H9 (cell line): Measurements from ENCODE around the gene DCST1. TPM values are rescaled to one million over a fixed set of nuclear protein-coding genes. Genes with fewer than 3 reads are reported as not detected.

Source experiments
- DNase-seq: peaks from one replicate; pipeline ENCODE4 v3.0.0-alpha.2; 2017
- H2AFZ ChIP-seq: one replicate; pipeline ENCODE4 v1.6.1; 2013; ENCODE audit warnings: mild to moderate bottlenecking, low read length, control low read depth, moderate library complexity
- H2AK5ac ChIP-seq: 2 replicates; pipeline ENCODE4 v1.6.1; 2013; ENCODE audit warnings: low read length, control low read depth, mixed read lengths; ENCODE audit not compliant: insufficient read length
- H2BK120ac ChIP-seq: one replicate; pipeline ENCODE4 v1.6.1; 2013; ENCODE audit warnings: low read depth, mild to moderate bottlenecking, low read length, control low read depth, inconsistent platforms; ENCODE audit not compliant: poor library complexity, severe bottlenecking
- H2BK12ac ChIP-seq: 2 replicates; pipeline ENCODE4 v1.6.1; 2013; ENCODE audit warnings: low read length, control low read depth, mixed read lengths, low read depth; ENCODE audit not compliant: insufficient read length
- H2BK15ac ChIP-seq: 2 replicates; pipeline ENCODE4 v1.6.1; 2013; ENCODE audit warnings: low read depth, low read length, control low read depth
- H2BK20ac ChIP-seq: one replicate; pipeline ENCODE4 v1.6.1; 2013; ENCODE audit warnings: low read depth, mild to moderate bottlenecking, low read length, control low read depth, inconsistent platforms; ENCODE audit not compliant: poor library complexity, severe bottlenecking
- H2BK5ac ChIP-seq: 2 replicates; pipeline ENCODE4 v1.6.1; 2013; ENCODE audit warnings: low read length, control low read depth, mixed read lengths; ENCODE audit not compliant: insufficient read length
- H3K14ac ChIP-seq: 2 replicates; pipeline ENCODE4 v1.6.1; 2013; ENCODE audit warnings: low read length, control low read depth; ENCODE audit not compliant: insufficient read depth
- H3K18ac ChIP-seq: 2 replicates; pipeline ENCODE4 v1.6.1; 2013; ENCODE audit warnings: low read depth, mild to moderate bottlenecking, mixed read lengths, low read length, control low read depth; ENCODE audit not compliant: insufficient read length
- H3K23ac ChIP-seq: 2 replicates; pipeline ENCODE4 v1.6.1; 2013; ENCODE audit warnings: low read length, control low read depth, mixed read lengths, low read depth; ENCODE audit not compliant: insufficient read length
- H3K23me2 ChIP-seq: 2 replicates; pipeline ENCODE4 v1.6.1; 2013; ENCODE audit warnings: low read depth, mild to moderate bottlenecking, mixed read lengths, low read length, control low read depth; ENCODE audit not compliant: insufficient read length, poor library complexity, severe bottlenecking
- H3K27ac ChIP-seq: 2 replicates; pipeline ENCODE4 v1.5.1; 2013; ENCODE audit warnings: low read length, control low read depth, mixed read lengths, low read depth; ENCODE audit not compliant: insufficient read length
- H3K27me3 ChIP-seq: 2 replicates; pipeline ENCODE4 v1.6.1; 2013; ENCODE audit warnings: low read length, control low read depth, inconsistent platforms; ENCODE audit not compliant: insufficient read depth
- H3K4ac ChIP-seq: 2 replicates; pipeline ENCODE4 v1.6.1; 2013; ENCODE audit warnings: low read depth, mild to moderate bottlenecking, control low read depth, inconsistent platforms, low read length, moderate library complexity
- H3K4me1 ChIP-seq: 2 replicates; pipeline ENCODE4 v1.6.1; 2013; ENCODE audit warnings: low read length, control low read depth, inconsistent platforms; ENCODE audit not compliant: insufficient read depth
- H3K4me2 ChIP-seq: 2 replicates; pipeline ENCODE4 v1.6.1; 2013; ENCODE audit warnings: low read length, control low read depth, mixed read lengths; ENCODE audit not compliant: insufficient read length, insufficient read depth
- H3K56ac ChIP-seq: 2 replicates; pipeline ENCODE4 v1.6.1; 2013; ENCODE audit warnings: low read depth, mild to moderate bottlenecking, mixed read lengths, low read length, control low read depth; ENCODE audit not compliant: insufficient read length
- H3K79me1 ChIP-seq: 2 replicates; pipeline ENCODE4 v1.6.1; 2013; ENCODE audit warnings: low read depth, mild to moderate bottlenecking, moderate library complexity, low read length, control low read depth, inconsistent platforms; ENCODE audit not compliant: insufficient read depth, poor library complexity, severe bottlenecking
- H3K79me2 ChIP-seq: 2 replicates; pipeline ENCODE4 v1.6.1; 2013; ENCODE audit warnings: low read length, control low read depth, inconsistent platforms; ENCODE audit not compliant: insufficient read depth
- H3K9ac ChIP-seq: 2 replicates; pipeline ENCODE4 v1.6.1; 2013; ENCODE audit warnings: low read length, control low read depth, mixed read lengths; ENCODE audit not compliant: insufficient read length; ENCODE audit errors: extremely low read depth
- H3K9me3 ChIP-seq: one replicate; pipeline ENCODE4 v1.6.1; 2013; ENCODE audit warnings: low read depth, low read length, inconsistent platforms; ENCODE audit not compliant: control insufficient read depth
- H3T11ph ChIP-seq: one replicate; pipeline ENCODE4 v1.6.1; 2013; ENCODE audit warnings: mild to moderate bottlenecking, low read length, control low read depth, inconsistent platforms
- H4K20me1 ChIP-seq: one replicate; pipeline ENCODE4 v1.6.1; 2013; ENCODE audit not compliant: control insufficient read depth, insufficient read length, insufficient read depth
- H4K5ac ChIP-seq: 2 replicates; pipeline ENCODE4 v1.6.1; 2013; ENCODE audit warnings: low read depth, mild to moderate bottlenecking, mixed read lengths, low read length, control low read depth; ENCODE audit not compliant: insufficient read length
- H4K8ac ChIP-seq: replicated peaks from 2 replicates; pipeline ENCODE4 v1.6.1; 2013; ENCODE audit warnings: low read length, control low read depth, mixed read lengths, low read depth; ENCODE audit not compliant: insufficient read length
- H4K91ac ChIP-seq: 2 replicates; pipeline ENCODE4 v1.6.1; 2013; ENCODE audit warnings: low read depth, mild to moderate bottlenecking, moderate library complexity, mixed read lengths, low read length, control low read depth; ENCODE audit not compliant: insufficient read length
- H3K27ac Mint-ChIP-seq, 3 experiments: 2 replicates in 2 of 3; 3 replicates in 1 of 3; pipeline ENCODE4 v1.8.0; 2020 to 2021; ENCODE audit warnings: mixed read lengths in 3 of 3, mild to moderate bottlenecking in 1 of 3, moderate library complexity in 1 of 3
- H3K27me3 Mint-ChIP-seq: 2 replicates; pipeline ENCODE4 v1.8.0; 2021; ENCODE audit warnings: low read depth, mild to moderate bottlenecking, moderate library complexity, mixed read lengths
- H3K36me3 Mint-ChIP-seq, 3 experiments: 2 replicates in 2 of 3; 3 replicates in 1 of 3; pipeline ENCODE4 v1.8.0; 2020 to 2021; ENCODE audit warnings: low read depth in 3 of 3, mixed read lengths in 3 of 3; ENCODE audit not compliant: insufficient read depth in 1 of 3
- H3K4me1 Mint-ChIP-seq, 2 experiments: 2 replicates each; pipeline ENCODE4 v1.8.0; 2020; ENCODE audit warnings: mixed read lengths in 2 of 2
- H3K4me3 Mint-ChIP-seq, 2 experiments: 2 replicates in 1 of 2; 3 replicates in 1 of 2; pipeline ENCODE4 v1.8.0; 2020 to 2021; ENCODE audit warnings: mild to moderate bottlenecking in 2 of 2, mixed read lengths in 2 of 2, moderate library complexity in 1 of 2
- H3K9me3 Mint-ChIP-seq, 2 experiments: 2 replicates in 1 of 2; 3 replicates in 1 of 2; pipeline ENCODE4 v1.8.0; 2020; ENCODE audit warnings: mild to moderate bottlenecking in 2 of 2, mixed read lengths in 2 of 2, moderate library complexity in 1 of 2
- CTCF ChIP-seq: fragments of 200-600 bp; sonication (generic); conservative IDR thresholded peaks from 3 replicates; pipeline ENCODE4 v1.8.0; 2021; ENCODE audit warnings: antibody characterized with exemption, mild to moderate bottlenecking
- WGBS: extraction: QIAGEN DNeasy Blood & Tissue Kit; methylation state at CpG from one replicate; pipeline ENCODE4 v1.1.7; 2013; ENCODE audit warnings: missing lambda C conversion rate, low lambda C conversion rate, mixed read lengths; ENCODE audit not compliant: insufficient read length; ENCODE audit errors: extremely low coverage; 5-methylcytosine and 5-hydroxymethylcytosine counted together
- total RNA-seq: library from RNA; stranded (reverse); gene quantifications from 2 replicates; pipeline ENCODE4 v1.2.1, GENCODE V29; 2021

DCST1 gene
- total RNA-seq, 1 experiment from 2014 or later, result not detected

GRCh38 chr1:155017041-155017945 lies 16.3 kb upstream of the DCST1 start:
- Histone ChIP-seq H3K27me3 (no peaks in the 10 kb centered on the region), H2BK15ac (no peak overlapping the region), H3K27ac (no peak overlapping the region), H3K56ac (no peak overlapping the region), H2BK20ac (no peak overlapping the region), H3K18ac (peak overlapping the region; percentile 54), H3T11ph (no peak overlapping the region), H3K14ac (no peak overlapping the region), H3K23me2 (no peaks in the 10 kb centered on the region), H2BK5ac (no peak overlapping the region), H3K79me1 (no peaks in the 10 kb centered on the region), H3K9ac (no peak overlapping the region), H2BK120ac (no peak overlapping the region), H4K20me1 (no peaks in the 10 kb centered on the region), H3K79me2 (no peaks in the 10 kb centered on the region; the same call in 1 of the 2 replicates), H2AFZ (no peak overlapping the region), H4K5ac (no peak overlapping the region), H3K4me1 (peaks cover 3% of the 10 kb centered on the region; the same call in 1 of the 2 replicates), H2BK12ac (no peak overlapping the region), H4K8ac (no peak overlapping the region), H3K4me2 (peak overlapping the region; percentile 34), H3K9me3 (no peaks in the 10 kb centered on the region), H3K23ac (no peak overlapping the region), H2AK5ac (no peak overlapping the region), H4K91ac (no peak overlapping the region), H3K4ac (no peak overlapping the region)
- Mint-ChIP-seq H3K4me3 (peak overlapping the region; percentile 50 to 72), H3K27me3 (peaks cover 4% of the 10 kb centered on the region), H3K27ac (peak overlapping the region; percentile 95 to 98 (median 95)), H3K36me3 (peaks cover 8 to 38% (median 23%) of the 10 kb centered on the region in 3 experiments; a peak in 6 of 7 replicates), H3K4me1 (peaks cover 36 to 58% of the 10 kb centered on the region in 2 experiments), H3K9me3 (no peaks in the 10 kb centered on the region; a peak in 1 of 5 replicates)
- no CpG with 5 or more reads among the region's 49 CpGs for WGBS
- TF ChIP-seq CTCF, result peak; percentile 100
- DNase-seq, result peak; percentile 94
